Prostate gland (tissue), 2 donors: ENCODE data around the gene PSMA2.

ENCODE experiments used
- CTCF ChIP-seq, 4 experiments: fragments of 200-600 bp in 2 of 4; fragments of 450-650 bp in 2 of 4; sonication (generic) in 2 of 4; IDR thresholded peaks; 1 replicate in 3 of 4; 2 replicates in 1 of 4; pipeline ENCODE4 v1.5.1; 2016 to 2019; ENCODE audit warnings: antibody characterized with exemption in 4 of 4, mild to moderate bottlenecking in 2 of 4, moderate library complexity in 2 of 4
- POLR2A ChIP-seq: fragments of 450-650 bp; IDR thresholded peaks from one replicate; pipeline ENCODE4 v1.6.1; 2016; ENCODE audit warnings: antibody characterized with exemption, mild to moderate bottlenecking

- no peak for TF ChIP-seq CTCF (IDR thresholded peaks at IDR 0.05)
- TF ChIP-seq POLR2A: no peak
These were observed 17.4 kb downstream of the PSMA2 start for GRCh38 chr7:42914421-42915045.
